HG02840 (cell line): ENCODE measurements around the gene PEPD.

Experiments
- ATAC-seq: cut with Tn5 transposase; IDR thresholded peaks from one replicate; pipeline ENCODE4 v1.9.1; 2021; ENCODE audit warnings: mild to moderate bottlenecking, moderate library complexity, moderate number of reproducible peaks; ENCODE audit not compliant: unreplicated experiment, low FRiP score

PEPD gene

GRCh38 chr19:33429891-33430673, 91.5 kb downstream of the PEPD start:
- ATAC-seq, result no peak

- ATAC-seq, result no peak
These were observed 92.9 kb downstream of the PEPD start for GRCh38 chr19:33428627-33429125.

- no peak for ATAC-seq
These were observed 93.6 kb downstream of the PEPD start for GRCh38 chr19:33427801-33428626.

DNA sequence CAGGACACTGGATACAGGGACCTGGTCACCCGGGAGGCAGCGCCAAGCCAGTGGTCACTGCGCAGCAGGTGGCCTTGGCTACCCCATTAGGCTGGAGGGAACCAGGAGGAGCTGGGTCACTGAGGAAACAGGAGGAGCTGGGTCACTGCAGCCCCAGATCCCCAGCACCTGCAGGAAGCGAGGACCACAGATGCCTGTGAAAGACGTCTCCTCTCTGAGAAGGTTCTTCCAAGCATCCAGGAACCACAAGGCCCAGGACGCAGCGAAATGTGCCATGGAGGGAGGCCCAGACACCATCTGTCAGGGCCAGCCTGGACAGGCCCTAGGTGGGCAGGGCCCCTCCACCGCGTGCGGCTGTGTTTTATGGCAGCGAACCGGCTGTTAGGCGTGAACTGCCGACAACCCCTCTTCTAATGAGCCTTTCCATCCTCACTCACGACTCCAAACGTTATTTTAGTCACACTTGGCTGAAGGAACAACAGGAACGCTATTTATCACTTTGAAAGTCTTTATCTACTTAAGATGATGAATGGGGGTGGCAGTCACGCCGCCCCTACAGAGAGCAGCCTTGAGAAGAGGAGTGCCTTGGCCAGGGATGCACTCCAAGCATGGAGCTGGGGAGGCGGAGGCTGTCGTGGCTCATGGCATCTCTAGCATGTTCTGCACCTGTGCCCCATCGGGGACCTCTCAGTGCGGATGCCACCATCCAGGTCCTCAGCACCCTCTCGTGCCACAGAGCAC, 94.8 kb downstream of the PEPD start:
- no peak for ATAC-seq

- ATAC-seq, result no peak
These were observed 97.4 kb downstream of the PEPD start for GRCh38 chr19:33424181-33424580.

DNA sequence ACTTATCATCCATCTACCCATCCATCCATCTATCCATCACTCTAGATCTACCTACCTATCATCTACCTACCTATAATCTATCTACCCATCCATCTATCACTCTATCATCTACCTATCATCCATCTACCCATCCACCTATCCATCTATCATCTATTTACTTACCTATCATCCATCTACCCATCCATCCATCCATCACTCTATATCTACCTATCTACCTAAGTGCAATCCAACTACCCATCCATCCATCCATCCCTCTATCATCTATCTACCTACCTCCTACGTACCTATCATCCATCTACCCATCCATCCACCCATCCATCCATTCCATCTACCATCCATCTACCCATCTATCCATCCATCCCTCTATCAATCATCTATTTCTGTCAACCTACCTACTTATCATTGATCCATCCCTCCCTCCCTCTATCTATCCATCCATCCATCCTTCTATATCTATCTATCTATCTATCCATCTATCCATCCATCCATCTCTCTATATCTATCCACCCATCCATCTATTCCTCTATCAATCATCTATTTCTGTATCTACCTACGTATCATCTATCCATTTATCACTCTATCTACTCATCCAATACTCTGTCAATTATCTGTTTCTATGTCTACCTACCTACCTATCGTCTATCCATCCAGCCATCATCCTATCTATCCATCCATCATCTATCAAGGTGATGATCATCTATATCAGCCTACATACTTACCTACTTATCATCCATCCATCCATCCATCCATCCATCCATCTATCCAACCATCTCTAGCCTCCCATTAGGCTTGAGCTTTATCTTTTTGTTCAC, 99.0 kb downstream of the PEPD start:
- ATAC-seq, result no peak

DNA sequence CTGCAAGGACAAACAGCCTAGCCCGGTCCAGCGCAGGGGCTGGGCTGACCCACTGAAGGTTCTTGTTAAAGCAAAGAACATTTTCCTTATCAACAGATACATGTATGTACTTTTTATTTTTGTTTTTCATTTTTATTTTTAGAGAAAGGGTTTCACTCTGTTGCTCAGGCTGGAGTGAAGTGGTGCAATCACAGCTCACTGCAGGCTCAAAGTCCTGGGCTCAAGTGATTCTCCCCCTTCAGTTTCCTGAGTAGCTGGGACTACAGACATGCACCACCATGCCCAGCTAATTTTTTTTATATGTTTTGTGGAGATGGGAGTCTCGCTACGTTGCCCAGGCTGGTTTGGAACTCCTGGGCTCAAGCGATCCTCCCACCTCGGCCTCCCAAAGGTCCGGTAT, 100.2 kb downstream of the PEPD start:
- ATAC-seq, result no peak

DNA sequence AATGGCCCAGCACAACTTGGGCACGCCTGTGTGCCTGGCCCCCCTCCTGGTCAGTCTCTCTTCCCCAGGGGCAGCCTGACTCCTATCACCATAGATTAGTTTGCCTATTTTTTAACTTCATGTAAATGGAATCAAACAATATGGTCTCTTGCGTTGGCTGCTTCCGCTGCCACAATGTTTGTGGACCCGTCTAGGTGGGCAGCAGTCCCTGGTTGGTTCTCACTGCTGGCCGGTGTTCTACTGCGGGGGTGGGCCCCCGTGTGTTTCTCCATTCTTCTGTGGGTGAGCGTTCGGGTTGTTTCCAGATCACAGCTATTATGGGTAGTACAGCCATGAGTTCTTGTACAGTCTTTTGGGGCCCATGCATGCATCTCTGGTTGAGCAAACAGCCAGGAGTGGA, 100.8 kb downstream of the PEPD start:
- ATAC-seq, result no peak

- ATAC-seq, result no peak
These were observed 101.8 kb downstream of the PEPD start for GRCh38 chr19:33419788-33420130.

DNA sequence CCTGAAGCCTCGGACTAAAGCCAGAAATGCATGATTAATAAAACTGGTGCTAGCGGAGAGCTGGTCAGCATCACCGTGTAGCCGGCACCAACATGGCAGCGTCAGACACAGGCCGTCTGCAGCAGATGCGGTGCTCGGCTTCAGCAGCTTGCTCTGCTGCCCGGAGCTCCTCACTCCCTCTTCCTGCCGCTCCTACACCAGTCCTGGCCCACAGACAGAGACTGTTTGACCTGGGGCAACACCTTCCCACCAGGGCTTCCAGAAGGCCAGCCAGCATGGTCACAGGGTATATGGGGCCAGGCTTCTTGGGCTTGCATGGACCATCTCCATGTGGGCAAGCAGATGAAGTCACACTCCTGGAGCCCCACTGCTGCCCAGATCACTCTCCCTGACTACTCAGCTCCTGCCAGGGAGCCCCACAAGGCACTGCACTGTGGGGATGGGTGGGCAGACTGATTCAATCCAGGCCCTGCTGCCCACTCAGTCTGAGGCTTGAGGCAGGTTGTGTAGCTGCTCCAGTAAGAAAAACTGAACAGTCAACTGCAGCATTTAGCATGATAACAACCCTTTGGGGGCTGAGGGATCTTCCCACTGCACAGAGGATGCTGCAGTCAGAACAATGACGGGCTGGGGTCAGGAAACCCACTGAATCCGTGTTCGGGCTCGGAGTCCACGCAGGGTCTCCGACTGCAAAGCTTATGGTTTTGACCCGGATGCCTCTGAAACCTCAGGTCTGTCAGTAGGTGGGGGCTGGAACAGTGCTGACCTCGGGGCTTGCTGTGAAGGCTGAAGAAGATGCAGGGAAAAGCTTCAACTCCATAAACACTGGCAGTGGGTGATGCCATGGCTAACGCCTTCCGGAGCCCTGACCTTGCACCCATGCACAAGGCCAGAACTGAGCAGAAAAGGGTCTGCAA, 102.5 kb downstream of the PEPD start:
- ATAC-seq, result no peak

- no peak for ATAC-seq
These were observed 103.1 kb downstream of the PEPD start for GRCh38 chr19:33418461-33418860.

DNA sequence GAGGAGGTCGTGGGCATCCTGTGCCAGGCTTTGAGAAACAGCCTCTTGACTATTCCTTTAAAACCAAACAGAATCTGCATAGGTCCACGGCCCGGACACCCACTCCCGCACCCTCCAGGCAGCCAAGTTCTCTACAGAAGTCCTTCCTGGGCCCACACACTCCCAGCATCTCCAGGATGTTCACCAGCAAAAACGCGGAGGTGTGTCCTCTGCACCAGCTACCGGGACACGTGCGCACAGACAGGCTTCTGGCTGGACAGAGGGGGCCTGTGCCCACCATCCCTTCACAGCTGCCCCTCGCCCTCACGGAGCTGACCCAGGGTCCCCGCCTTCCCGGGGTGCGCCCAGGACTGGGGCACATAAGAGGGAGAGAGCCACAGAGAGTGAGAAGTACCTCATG, 103.8 kb downstream of the PEPD start:
- ATAC-seq, result no peak

- ATAC-seq, result no peak
These were observed 105.0 kb downstream of the PEPD start for GRCh38 chr19:33416307-33417215.

DNA sequence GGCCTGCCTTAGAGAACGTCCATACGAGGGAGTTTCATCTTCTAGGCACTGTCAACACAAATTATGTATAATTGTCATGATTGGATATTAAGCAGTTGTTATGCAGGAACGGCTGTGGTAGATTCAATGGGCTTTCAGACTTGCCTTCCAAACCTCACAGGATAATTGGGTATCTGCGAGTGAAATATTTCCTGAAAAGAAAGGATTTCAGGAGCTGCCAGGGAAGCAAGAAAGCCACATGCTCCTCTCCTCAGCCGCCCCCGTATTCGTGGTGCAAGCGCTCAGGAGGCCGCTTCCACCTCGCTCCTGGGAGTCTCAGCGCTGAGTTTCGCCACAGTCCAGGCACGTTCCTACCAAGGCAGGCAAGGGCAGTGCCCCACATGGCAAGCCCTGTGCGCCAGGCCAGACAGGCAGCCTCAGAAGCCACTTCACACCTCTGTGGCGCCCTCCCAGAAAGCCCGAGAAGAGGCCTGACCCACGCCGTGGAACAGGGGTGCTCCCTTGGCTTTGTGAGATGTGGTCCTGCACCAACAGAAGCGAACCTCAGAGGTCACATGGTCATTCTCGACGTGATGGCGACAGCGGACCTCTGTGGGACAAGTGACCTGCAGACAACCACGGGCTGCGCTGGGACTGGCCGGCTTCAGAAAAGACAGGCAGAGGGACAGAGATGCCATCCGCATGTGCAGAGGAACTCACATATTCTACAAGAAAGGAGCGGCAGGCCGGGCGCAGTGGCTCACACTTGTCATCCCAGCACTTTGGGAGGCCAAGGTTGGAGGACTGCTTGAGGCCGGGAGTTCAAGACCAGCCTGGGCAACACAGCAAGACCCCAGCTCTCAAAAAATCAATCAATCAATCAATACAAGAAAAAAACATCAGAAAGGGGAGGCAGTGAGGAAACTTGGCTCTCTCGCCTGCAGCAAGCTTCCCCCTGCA, 106.7 kb downstream of the PEPD start:
- ATAC-seq, result no peak

GRCh38 chr19:33413868-33414666, 107.5 kb downstream of the PEPD start:
- ATAC-seq, result no peak

DNA sequence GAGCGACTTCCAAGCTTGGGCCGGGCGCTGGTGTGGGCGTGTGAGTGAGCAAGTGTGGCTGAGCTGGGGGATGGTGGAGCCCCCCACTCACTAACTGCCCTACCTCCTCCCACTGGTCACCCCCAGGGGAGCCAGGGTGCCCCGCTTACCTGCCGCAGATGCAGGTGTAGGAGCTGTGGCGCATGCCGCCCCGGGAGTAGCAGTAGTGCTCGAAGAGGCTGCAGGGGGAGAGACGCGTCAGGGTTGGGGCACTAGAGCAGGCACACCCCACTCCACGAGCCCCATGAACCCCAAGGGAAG, 108.2 kb downstream of the PEPD start:
- ATAC-seq, result no peak
